HUES64 (cell line): ENCODE measurements around the gene DEPDC1B.
"Not testable (repeated sequence)": the region's sequence is repeated elsewhere in the genome, so short reads cannot be mapped to it uniquely, and the experiment has no call there.

Source experiments
- H3K27ac ChIP-seq: 2 replicates; pipeline ENCODE4 v1.7.0; 2013; ENCODE audit warnings: low read depth, low read length, inconsistent platforms
- H3K27me3 ChIP-seq: 2 replicates; pipeline ENCODE4 v1.6.1; 2013; ENCODE audit warnings: mild to moderate bottlenecking, low read length; ENCODE audit not compliant: insufficient read depth
- H3K36me3 ChIP-seq: 2 replicates; pipeline ENCODE4 v1.6.1; 2013; ENCODE audit warnings: mild to moderate bottlenecking, low read length; ENCODE audit not compliant: insufficient read depth
- H3K4me1 ChIP-seq: 2 replicates; pipeline ENCODE4 v1.6.1; 2013; ENCODE audit warnings: mild to moderate bottlenecking, low read length, moderate library complexity; ENCODE audit not compliant: insufficient read depth
- H3K4me3 ChIP-seq: 2 replicates; pipeline ENCODE4 v1.5.1; 2013; ENCODE audit warnings: mild to moderate bottlenecking, low read length, moderate library complexity
- H3K9ac ChIP-seq: 2 replicates; pipeline ENCODE4 v1.6.1; 2013; ENCODE audit warnings: mild to moderate bottlenecking, low read depth, low read length
- H3K9me3 ChIP-seq: 2 replicates; pipeline ENCODE4 v1.6.1; 2013; ENCODE audit warnings: low read depth, low read length; ENCODE audit not compliant: insufficient read depth
- WGBS: fragments of 150-250, 120-280 bp; methylation state at CpG from one replicate; pipeline ENCODE4 v1.1.7; 2013; ENCODE audit warnings: missing lambda C conversion rate; 5-methylcytosine and 5-hydroxymethylcytosine counted together

The DEPDC1B gene

GRCh38 chr5:60611099-60611740, 88.7 kb downstream of the DEPDC1B start:
- no peak overlapping the region for H3K4me3 ChIP-seq
- H3K27me3 ChIP-seq, result no peaks in the 10 kb centered on the region
- peaks cover 14% of the 10 kb centered on the region for H3K36me3 ChIP-seq

DNA sequence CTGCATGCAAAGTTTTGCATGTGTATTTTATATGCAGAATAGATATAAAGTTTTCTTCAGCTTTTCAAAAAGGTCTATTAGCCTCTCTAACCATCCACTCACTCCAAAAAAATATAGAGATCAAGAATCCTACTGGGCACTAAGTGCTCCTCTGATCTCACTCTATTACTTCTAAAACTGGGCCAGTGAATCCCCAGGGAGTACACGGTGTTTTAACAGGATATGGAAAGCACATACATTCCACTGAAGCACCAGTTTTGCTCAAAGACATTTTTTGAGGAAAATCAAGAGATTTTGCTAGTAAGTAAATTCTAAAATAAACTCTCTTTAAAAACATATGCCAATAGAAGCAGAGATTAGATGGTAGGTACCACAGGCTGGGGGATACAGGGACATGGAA, 95.2 kb downstream of the DEPDC1B start:
- WGBS, result 100% methylated on average over 1 of the region's 1 CpG
- Histone ChIP-seq H3K4me3 (no peak overlapping the region), H3K9me3 (no peaks in the 10 kb centered on the region), H3K9ac (no peak overlapping the region), H3K27ac (no peak overlapping the region), H3K27me3 (no peaks in the 10 kb centered on the region), H3K36me3 (peaks cover 37% of the 10 kb centered on the region), H3K4me1 (no peaks in the 10 kb centered on the region)

More at GRCh38 chr5:60611099-60611740, 88.7 kb downstream of the DEPDC1B start:
- no peaks in the 10 kb centered on the region for H3K4me1 ChIP-seq
- no peak overlapping the region for H3K27ac ChIP-seq
- no peak overlapping the region for H3K9ac ChIP-seq
- peaks cover 12% of the 10 kb centered on the region for H3K9me3 ChIP-seq

DNA sequence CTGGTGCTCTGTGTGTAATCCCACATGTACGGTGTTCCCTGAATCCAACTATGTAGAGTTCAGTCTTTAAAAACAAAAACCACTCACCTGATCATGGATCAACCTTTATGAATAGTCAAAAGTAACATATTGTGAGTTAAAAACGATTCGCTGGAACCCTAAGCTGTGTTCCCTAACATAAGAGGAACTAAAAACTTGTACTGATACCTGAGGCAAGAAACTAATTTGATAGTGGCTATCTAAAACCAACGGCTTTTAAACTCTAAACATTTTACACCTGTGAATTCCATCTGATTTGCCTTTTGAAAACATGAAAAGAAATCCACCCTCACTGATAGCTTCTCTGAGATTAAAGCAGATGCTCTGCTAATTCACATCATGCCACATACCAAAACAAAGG, 101.5 kb downstream of the DEPDC1B start:
- no peaks in the 10 kb centered on the region for H3K27me3 ChIP-seq
- H3K27ac ChIP-seq, result no peak overlapping the region
- H3K4me1 ChIP-seq, result no peaks in the 10 kb centered on the region; the same call in 1 of the 2 replicates
- no peaks in the 10 kb centered on the region for H3K9me3 ChIP-seq
- H3K4me3 ChIP-seq, result no peak overlapping the region
- WGBS, result 87% methylated on average over 4 of the region's 4 CpGs
- peaks cover 56% of the 10 kb centered on the region for H3K36me3 ChIP-seq
- H3K9ac ChIP-seq, result no peak overlapping the region

- H3K27me3 ChIP-seq, result no peaks in the 10 kb centered on the region
- H3K27ac ChIP-seq, result no peak overlapping the region
- H3K4me1 ChIP-seq, result no peaks in the 10 kb centered on the region; the same call in 1 of the 2 replicates
- H3K36me3 ChIP-seq, result peaks cover 49% of the 10 kb centered on the region
- no peak overlapping the region for H3K4me3 ChIP-seq
- WGBS, result 98% methylated on average over 3 of the region's 3 CpGs
- no peak overlapping the region for H3K9ac ChIP-seq
- H3K9me3 ChIP-seq, result no peaks in the 10 kb centered on the region
These were observed 102.2 kb downstream of the DEPDC1B start for GRCh38 chr5:60597572-60598320.

DNA sequence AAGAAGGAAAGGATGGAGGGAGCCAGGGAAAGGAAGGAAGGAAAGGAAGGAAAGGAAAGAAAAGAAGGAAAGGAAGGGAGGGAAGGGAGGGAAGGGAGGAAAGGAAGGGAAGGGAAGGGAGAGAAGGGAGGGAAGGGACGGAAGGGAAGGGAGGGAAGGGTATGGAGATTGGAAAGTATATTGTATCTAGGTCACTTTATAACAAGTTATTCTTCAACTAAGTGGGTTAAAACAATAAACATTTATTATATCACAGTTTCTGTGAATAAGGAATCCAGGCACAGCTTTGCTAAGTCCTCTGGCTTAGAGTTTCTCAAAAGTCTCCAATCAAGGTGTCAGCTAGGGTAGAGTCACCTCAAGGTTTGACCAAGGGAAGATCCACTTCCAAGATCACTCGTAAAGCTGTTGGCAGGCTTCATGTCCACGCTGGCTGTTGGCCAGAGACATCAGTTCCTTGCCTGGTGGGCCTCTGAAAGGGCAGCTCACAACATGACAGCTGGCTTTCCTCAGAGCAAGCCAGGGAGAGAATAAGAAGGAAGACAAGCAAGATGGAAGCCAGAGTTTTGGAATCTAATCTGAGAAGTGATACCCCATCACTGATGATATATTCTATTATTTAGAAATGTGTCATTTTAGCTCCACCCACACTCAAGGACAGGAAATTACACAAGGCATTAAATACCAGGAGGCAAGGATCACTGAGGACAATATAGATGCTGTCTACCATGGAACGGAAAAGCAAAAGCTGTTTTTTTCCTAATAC, 105.1 kb downstream of the DEPDC1B start:
- Histone ChIP-seq H3K36me3 (peaks cover 23% of the 10 kb centered on the region), H3K27me3 (no peaks in the 10 kb centered on the region), H3K9ac (no peak overlapping the region), H3K4me3 (no peak overlapping the region), H3K4me1 (no peaks in the 10 kb centered on the region; the same call in 1 of the 2 replicates), H3K27ac (no peak overlapping the region), H3K9me3 (no peaks in the 10 kb centered on the region)
- 93% methylated on average over 4 of the region's 4 CpGs for WGBS

DNA sequence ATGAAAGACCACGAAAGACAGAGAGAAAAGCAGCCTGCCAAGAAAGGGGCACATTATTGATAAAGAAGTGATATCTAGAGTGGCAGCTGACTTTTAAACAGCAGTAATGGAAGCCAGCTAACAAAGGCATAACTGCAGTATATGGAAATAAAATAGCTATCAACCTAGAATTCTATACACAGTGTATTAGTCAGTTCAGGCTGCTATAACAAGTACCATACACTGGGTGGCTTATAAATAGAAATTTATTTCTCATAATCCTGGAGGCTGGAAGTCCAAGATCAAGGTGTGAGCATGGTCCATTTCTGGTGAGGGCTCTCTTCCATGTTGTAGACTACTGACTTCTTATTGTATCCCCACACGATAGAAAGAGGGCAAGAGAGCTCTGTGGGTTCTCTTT, 109.8 kb downstream of the DEPDC1B start:
- WGBS, result 100% methylated on average over 2 of the region's 2 CpGs
- H3K27me3 ChIP-seq, result no peaks in the 10 kb centered on the region
- no peaks in the 10 kb centered on the region for H3K36me3 ChIP-seq
- no peaks in the 10 kb centered on the region for H3K4me1 ChIP-seq
- H3K9me3 ChIP-seq, result no peaks in the 10 kb centered on the region
- no peak overlapping the region for H3K4me3 ChIP-seq
- H3K27ac ChIP-seq, result no peak overlapping the region
- H3K9ac ChIP-seq, result no peak overlapping the region

- not testable (repeated sequence) for H3K27ac ChIP-seq, H3K4me3 ChIP-seq, H3K9me3 ChIP-seq, H3K27me3 ChIP-seq, H3K4me1 ChIP-seq, H3K9ac ChIP-seq, H3K36me3 ChIP-seq
- 90% methylated on average over 6 of the region's 6 CpGs for WGBS
These were observed 112.7 kb downstream of the DEPDC1B start for GRCh38 chr5:60587312-60587711.

DNA sequence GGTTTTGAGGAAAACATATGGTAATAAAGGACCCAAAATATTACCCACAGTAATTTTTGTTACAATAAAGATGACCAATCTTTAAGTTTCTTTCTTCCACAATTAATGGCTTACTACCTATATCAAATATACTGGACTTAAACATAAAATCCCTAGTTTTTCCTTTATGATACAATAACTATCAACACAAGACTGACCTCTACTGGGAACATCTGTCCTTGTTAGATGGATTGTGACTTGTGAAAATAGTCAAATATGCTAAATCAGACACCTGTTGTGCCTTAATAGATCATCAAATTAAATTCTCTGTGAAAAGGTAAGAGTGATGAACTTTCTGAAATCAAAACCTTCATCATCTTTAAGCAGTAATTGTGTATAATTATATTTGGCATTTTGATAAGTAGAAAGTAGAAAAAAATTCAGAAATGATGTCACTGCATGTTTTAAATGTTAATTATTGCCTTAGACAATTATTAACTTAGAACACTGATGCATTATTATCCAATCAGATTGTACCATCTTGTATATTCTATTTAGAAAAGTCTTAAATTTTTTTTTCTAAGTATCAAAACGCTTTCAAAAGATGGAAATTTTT, 113.6 kb downstream of the DEPDC1B start:
- no peaks in the 10 kb centered on the region for H3K9me3 ChIP-seq
- no peaks in the 10 kb centered on the region for H3K4me1 ChIP-seq
- no peak overlapping the region for H3K4me3 ChIP-seq
- no peak overlapping the region for H3K27ac ChIP-seq
- no peaks in the 10 kb centered on the region for H3K27me3 ChIP-seq
- 100% methylated on average over 1 of the region's 1 CpG for WGBS
- H3K36me3 ChIP-seq, result no peaks in the 10 kb centered on the region
- H3K9ac ChIP-seq, result no peak overlapping the region

DNA sequence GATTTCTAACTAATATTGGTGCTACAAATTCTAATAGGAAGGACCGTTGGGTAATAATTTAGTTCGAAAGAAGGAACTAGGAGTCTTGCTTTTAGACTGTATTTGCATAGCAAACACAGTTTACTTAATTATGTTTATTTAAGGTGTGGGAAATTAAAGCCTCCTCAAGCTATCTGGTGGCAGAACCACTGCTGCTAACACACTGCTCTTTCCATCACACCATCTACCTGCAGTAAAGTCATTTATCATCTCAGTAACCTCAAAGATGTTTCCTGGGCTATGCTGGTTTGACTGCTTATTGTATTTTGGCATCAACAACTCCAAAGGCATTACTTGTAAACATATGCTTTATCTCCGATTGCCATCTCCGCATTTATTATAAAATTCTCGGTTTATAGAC, 114.3 kb downstream of the DEPDC1B start:
- no peak overlapping the region for H3K4me3 ChIP-seq
- H3K27me3 ChIP-seq, result no peaks in the 10 kb centered on the region
- 100% methylated on average over 4 of the region's 5 CpGs for WGBS
- H3K9ac ChIP-seq, result no peak overlapping the region
- no peak overlapping the region for H3K27ac ChIP-seq
- H3K4me1 ChIP-seq, result no peaks in the 10 kb centered on the region
- H3K36me3 ChIP-seq, result no peaks in the 10 kb centered on the region
- no peaks in the 10 kb centered on the region for H3K9me3 ChIP-seq

- Histone ChIP-seq H3K36me3 (no peaks in the 10 kb centered on the region), H3K4me3 (no peak overlapping the region), H3K9me3 (no peaks in the 10 kb centered on the region; the same call in 1 of the 2 replicates), H3K4me1 (no peaks in the 10 kb centered on the region), H3K27me3 (no peaks in the 10 kb centered on the region), H3K27ac (no peak overlapping the region), H3K9ac (no peak overlapping the region)
- WGBS, result 96% methylated on average over 2 of the region's 2 CpGs
These were observed 115.7 kb downstream of the DEPDC1B start for GRCh38 chr5:60584304-60584703.

DNA sequence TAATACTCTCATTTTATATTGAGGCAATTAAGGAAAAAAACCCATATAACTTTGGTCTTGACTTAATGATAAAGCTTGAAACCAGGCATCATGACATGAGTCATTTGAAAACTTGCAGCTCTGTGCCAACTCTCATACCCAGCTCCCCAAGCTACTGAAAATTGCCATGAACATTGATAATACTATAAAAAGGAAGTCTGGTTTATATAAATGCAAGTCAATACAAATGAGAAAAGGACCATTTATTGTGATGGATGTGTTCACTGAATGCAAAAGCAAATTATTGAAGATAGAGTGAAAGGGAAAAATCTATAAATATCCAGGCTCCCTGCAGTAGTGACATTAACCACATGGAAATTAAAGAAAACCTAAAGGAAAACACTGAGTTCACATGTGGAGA, 116.3 kb downstream of the DEPDC1B start:
- Histone ChIP-seq H3K9ac (no peak overlapping the region), H3K4me3 (no peak overlapping the region), H3K27ac (no peak overlapping the region), H3K36me3 (no peaks in the 10 kb centered on the region), H3K27me3 (no peaks in the 10 kb centered on the region), H3K4me1 (no peaks in the 10 kb centered on the region), H3K9me3 (peaks cover 6% of the 10 kb centered on the region; the same call in 1 of the 2 replicates)
